ENCODE results near the gene LYAR. TPM values are rescaled to one million over a fixed set of nuclear protein-coding genes. Genes with fewer than 3 reads are reported as not detected.

LYAR gene
- total RNA-seq, 1 donor from 2014 or later = 12.6 TPM

GRCh38 chr4:4233610-4234009 lies 56.3 kb downstream of the LYAR start:
- H3K9me3 Mint-ChIP-seq = peaks cover 26% of the 10 kb centered on the region
- no peak overlapping the region for H3K27ac Mint-ChIP-seq
- TF ChIP-seq, protein P1, sequence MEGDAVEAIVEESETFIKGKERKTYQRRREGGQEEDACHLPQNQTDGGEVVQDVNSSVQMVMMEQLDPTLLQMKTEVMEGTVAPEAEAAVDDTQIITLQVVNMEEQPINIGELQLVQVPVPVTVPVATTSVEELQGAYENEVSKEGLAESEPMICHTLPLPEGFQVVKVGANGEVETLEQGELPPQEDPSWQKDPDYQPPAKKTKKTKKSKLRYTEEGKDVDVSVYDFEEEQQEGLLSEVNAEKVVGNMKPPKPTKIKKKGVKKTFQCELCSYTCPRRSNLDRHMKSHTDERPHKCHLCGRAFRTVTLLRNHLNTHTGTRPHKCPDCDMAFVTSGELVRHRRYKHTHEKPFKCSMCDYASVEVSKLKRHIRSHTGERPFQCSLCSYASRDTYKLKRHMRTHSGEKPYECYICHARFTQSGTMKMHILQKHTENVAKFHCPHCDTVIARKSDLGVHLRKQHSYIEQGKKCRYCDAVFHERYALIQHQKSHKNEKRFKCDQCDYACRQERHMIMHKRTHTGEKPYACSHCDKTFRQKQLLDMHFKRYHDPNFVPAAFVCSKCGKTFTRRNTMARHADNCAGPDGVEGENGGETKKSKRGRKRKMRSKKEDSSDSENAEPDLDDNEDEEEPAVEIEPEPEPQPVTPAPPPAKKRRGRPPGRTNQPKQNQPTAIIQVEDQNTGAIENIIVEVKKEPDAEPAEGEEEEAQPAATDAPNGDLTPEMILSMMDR (IDR thresholded peaks at IDR 0.05; ENCODE audit: unreplicated experiment) = no peak
- no peaks in the 10 kb centered on the region for H3K4me1 Mint-ChIP-seq
- DNase-seq (ENCODE audit: low spot score in 2 of 2, unreplicated experiment in 2 of 2) = no peak
- H3K27me3 Mint-ChIP-seq (ENCODE audit: low read depth) = peaks cover 32% of the 10 kb centered on the region
- H3K36me3 Mint-ChIP-seq = peaks cover 40% of the 10 kb centered on the region
- H3K4me3 Mint-ChIP-seq = no peak overlapping the region

GRCh38 chr4:4228356-4228668 lies 61.6 kb downstream of the LYAR start:
- DNase-seq (ENCODE audit: low spot score in 2 of 2, unreplicated experiment in 2 of 2) = no peak
- Mint-ChIP-seq H3K36me3 (peaks cover 7% of the 10 kb centered on the region), H3K4me3 (no peak overlapping the region), H3K27ac (no peak overlapping the region), H3K27me3 (ENCODE audit: low read depth) (peaks cover 82% of the 10 kb centered on the region), H3K9me3 (peaks cover 18% of the 10 kb centered on the region), H3K4me1 (no peaks in the 10 kb centered on the region)
- TF ChIP-seq, protein P1 (IDR thresholded peaks at IDR 0.05; ENCODE audit: unreplicated experiment) = no peak

GRCh38 chr4:4227510-4228355 lies 62.2 kb downstream of the LYAR start:
- Mint-ChIP-seq H3K27ac (no peak overlapping the region), H3K36me3 (peaks cover 3% of the 10 kb centered on the region), H3K9me3 (peaks cover 12% of the 10 kb centered on the region), H3K4me3 (no peak overlapping the region), H3K27me3 (ENCODE audit: low read depth) (peaks cover 86% of the 10 kb centered on the region), H3K4me1 (no peaks in the 10 kb centered on the region)
- no peak for DNase-seq (ENCODE audit: low spot score in 2 of 2, unreplicated experiment in 2 of 2)
- TF ChIP-seq, protein P1 (IDR thresholded peaks at IDR 0.05; ENCODE audit: unreplicated experiment) = no peak

GRCh38 chr4:4226606-4227438 lies 63.1 kb downstream of the LYAR start, which contains the start of gene OTOP1:
OTOP1 (minus strand) TSS chr4:4226929; CDS start chr4:4226864, 65 bp downstream.
- Mint-ChIP-seq H3K4me1 (no peaks in the 10 kb centered on the region), H3K27me3 (ENCODE audit: low read depth) (peaks cover 93% of the 10 kb centered on the region), H3K4me3 (no peak within 1 kb of the TSS), H3K27ac (no peak within 1 kb of the TSS), H3K9me3 (peaks cover 8% of the 10 kb centered on the region), H3K36me3 (peaks cover 2% of the 10 kb centered on the region)
- TF ChIP-seq, protein P1 (IDR thresholded peaks at IDR 0.05; ENCODE audit: unreplicated experiment) = no peak
- DNase-seq (ENCODE audit: low spot score in 2 of 2, unreplicated experiment in 2 of 2) = no peak

GRCh38 chr4:4225915-4226605 lies 63.9 kb downstream of the LYAR start:
- Mint-ChIP-seq H3K4me3 (no peak overlapping the region), H3K9me3 (peaks cover 6% of the 10 kb centered on the region), H3K36me3 (peaks cover 2% of the 10 kb centered on the region), H3K27me3 (ENCODE audit: low read depth) (peaks cover 95% of the 10 kb centered on the region), H3K27ac (no peak overlapping the region), H3K4me1 (no peaks in the 10 kb centered on the region)
- no peak for DNase-seq (ENCODE audit: low spot score in 2 of 2, unreplicated experiment in 2 of 2)
- TF ChIP-seq, protein P1 (IDR thresholded peaks at IDR 0.05; ENCODE audit: unreplicated experiment) = no peak
